DND-41 (cell line): Measurements from ENCODE around the gene KCNE5.

Source experiments
- ATAC-seq: fragments of 200-7000 bp; cut with Tn5 transposase; 3 replicates; pipeline ENCODE4 v1.9.1; 2021; ENCODE audit warnings: low read depth; ENCODE audit not compliant: insufficient read depth
- DNase-seq: peaks from one replicate; pipeline ENCODE4 v3.0.0-alpha.2; 2020
- H2AFZ ChIP-seq: 2 replicates; pipeline ENCODE4 v1.6.0; 2012; ENCODE audit warnings: low read depth, low read length
- H3K27ac ChIP-seq: 2 replicates; pipeline ENCODE4 v1.5.1; 2012; ENCODE audit warnings: low read length, inconsistent platforms
- H3K27me3 ChIP-seq: fragments of 200-600 bp; sonication (generic); 2 replicates; pipeline ENCODE4 v1.6.0; 2012; ENCODE audit warnings: low read length, mild to moderate bottlenecking, inconsistent platforms; ENCODE audit not compliant: insufficient read depth, poor library complexity
- H3K36me3 ChIP-seq: 2 replicates; pipeline ENCODE4 v1.5.1; 2012; ENCODE audit warnings: low read length, inconsistent platforms; ENCODE audit not compliant: insufficient read depth
- H3K4me1 ChIP-seq: 2 replicates; pipeline ENCODE4 v1.5.1; 2012; ENCODE audit warnings: mild to moderate bottlenecking, low read length; ENCODE audit not compliant: insufficient read depth
- H3K4me2 ChIP-seq: 2 replicates; pipeline ENCODE4 v1.6.0; 2012; ENCODE audit warnings: mild to moderate bottlenecking, moderate library complexity, low read length, inconsistent platforms; ENCODE audit not compliant: insufficient read depth
- H3K4me3 ChIP-seq, 2 experiments: fragments of 200-600 bp in 1 of 2; shearing (Covaris generic) in 1 of 2; 2 replicates each; pipeline ENCODE4 v1.5.1; 2012 to 2016; ENCODE audit warnings: inconsistent platforms in 2 of 2, low read length in 2 of 2, mild to moderate bottlenecking in 2 of 2, low read depth in 1 of 2, moderate library complexity in 1 of 2
- H3K79me2 ChIP-seq: 2 replicates; pipeline ENCODE4 v1.6.0; 2012; ENCODE audit warnings: low read length, inconsistent platforms; ENCODE audit not compliant: insufficient read depth
- H3K9ac ChIP-seq: 2 replicates; pipeline ENCODE4 v1.6.0; 2012; ENCODE audit warnings: low read depth, mild to moderate bottlenecking, inconsistent platforms, low read length, moderate library complexity
- H3K9me3 ChIP-seq: 2 replicates; pipeline ENCODE4 v1.5.1; 2012; ENCODE audit warnings: low read length, moderate library complexity, mild to moderate bottlenecking, inconsistent platforms; ENCODE audit not compliant: insufficient read depth, severe bottlenecking
- H4K20me1 ChIP-seq: 2 replicates; pipeline ENCODE4 v1.6.0; 2012; ENCODE audit warnings: low read length; ENCODE audit not compliant: insufficient read depth
- EZH2 ChIP-seq: IDR thresholded peaks from 3 replicates; pipeline ENCODE4 v1.6.1; 2012; ENCODE audit warnings: borderline replicate concordance, low read depth, mild to moderate bottlenecking, moderate library complexity, low read length, inconsistent platforms; ENCODE audit not compliant: severe bottlenecking
- TF ChIP-seq, protein P1 (sequence below): IDR thresholded peaks from 2 replicates; pipeline ENCODE4 v1.5.1; 2012; ENCODE audit warnings: borderline replicate concordance, low read length, moderate library complexity, mild to moderate bottlenecking; ENCODE audit not compliant: poor library complexity, severe bottlenecking; ENCODE audit errors: extremely low read depth

Gene KCNE5

DNA sequence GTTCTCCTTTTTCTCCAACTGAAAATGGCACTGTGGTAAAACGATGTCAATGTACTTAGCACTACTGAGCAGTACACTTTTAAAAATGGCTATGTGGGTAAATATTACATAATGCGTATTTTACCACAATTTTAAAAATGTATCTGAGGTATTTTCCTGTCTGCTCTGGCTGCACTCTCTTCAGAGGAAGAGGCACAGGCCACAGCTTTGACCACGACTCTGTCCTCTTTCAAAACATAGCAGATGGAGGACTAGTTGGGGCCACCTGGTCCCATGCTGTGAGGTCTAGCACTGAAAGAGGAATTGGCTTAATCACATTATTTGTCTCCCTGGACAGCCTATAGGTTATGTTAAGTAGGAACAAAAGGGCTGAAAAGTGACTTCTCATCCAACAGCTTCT, 5.2 kb downstream of the KCNE5 start:
- no peak for TF ChIP-seq EZH2
- TF ChIP-seq, protein P1, sequence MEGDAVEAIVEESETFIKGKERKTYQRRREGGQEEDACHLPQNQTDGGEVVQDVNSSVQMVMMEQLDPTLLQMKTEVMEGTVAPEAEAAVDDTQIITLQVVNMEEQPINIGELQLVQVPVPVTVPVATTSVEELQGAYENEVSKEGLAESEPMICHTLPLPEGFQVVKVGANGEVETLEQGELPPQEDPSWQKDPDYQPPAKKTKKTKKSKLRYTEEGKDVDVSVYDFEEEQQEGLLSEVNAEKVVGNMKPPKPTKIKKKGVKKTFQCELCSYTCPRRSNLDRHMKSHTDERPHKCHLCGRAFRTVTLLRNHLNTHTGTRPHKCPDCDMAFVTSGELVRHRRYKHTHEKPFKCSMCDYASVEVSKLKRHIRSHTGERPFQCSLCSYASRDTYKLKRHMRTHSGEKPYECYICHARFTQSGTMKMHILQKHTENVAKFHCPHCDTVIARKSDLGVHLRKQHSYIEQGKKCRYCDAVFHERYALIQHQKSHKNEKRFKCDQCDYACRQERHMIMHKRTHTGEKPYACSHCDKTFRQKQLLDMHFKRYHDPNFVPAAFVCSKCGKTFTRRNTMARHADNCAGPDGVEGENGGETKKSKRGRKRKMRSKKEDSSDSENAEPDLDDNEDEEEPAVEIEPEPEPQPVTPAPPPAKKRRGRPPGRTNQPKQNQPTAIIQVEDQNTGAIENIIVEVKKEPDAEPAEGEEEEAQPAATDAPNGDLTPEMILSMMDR, result no peak
- Histone ChIP-seq H4K20me1 (no peaks in the 10 kb centered on the region), H2AFZ (no peak overlapping the region), H3K9ac (no peak overlapping the region), H3K79me2 (no peaks in the 10 kb centered on the region), H3K27me3 (no peaks in the 10 kb centered on the region), H3K36me3 (no peaks in the 10 kb centered on the region), H3K4me3 (no peak overlapping the region), H3K9me3 (no peaks in the 10 kb centered on the region), H3K4me2 (no peak overlapping the region), H3K27ac (no peak overlapping the region), H3K4me1 (no peaks in the 10 kb centered on the region; the same call in 1 of the 2 replicates)
- ATAC-seq, result 0 out of 3 replicates have a peak, but pooled peaks have one; percentile 14
- DNase-seq, result peak; percentile 5

- DNase-seq, result no peak
- Histone ChIP-seq H3K9me3 (no peaks in the 10 kb centered on the region), H3K79me2 (no peaks in the 10 kb centered on the region), H3K36me3 (no peaks in the 10 kb centered on the region), H3K27ac (no peak overlapping the region), H2AFZ (no peak overlapping the region), H3K9ac (no peak overlapping the region), H3K4me2 (no peak overlapping the region), H4K20me1 (no peaks in the 10 kb centered on the region), H3K4me3 (no peak overlapping the region), H3K4me1 (no peaks in the 10 kb centered on the region; the same call in 1 of the 2 replicates), H3K27me3 (no peaks in the 10 kb centered on the region)
- ATAC-seq, result no peak
- TF ChIP-seq, protein P1, result no peak
- no peak for TF ChIP-seq EZH2
Measured at GRCh38 chrX:109614951-109615350, 10.0 kb downstream of the KCNE5 start.

GRCh38 chrX:109601486-109601885, 23.5 kb downstream of the KCNE5 start:
- no peak for ATAC-seq
- no peak overlapping the region for H3K4me2 ChIP-seq

More at GRCh38 chrX:109601486-109601885, 23.5 kb downstream of the KCNE5 start:
- no peaks in the 10 kb centered on the region for H3K27me3 ChIP-seq
- no peak overlapping the region for H3K4me3 ChIP-seq
- no peak for TF ChIP-seq EZH2
- TF ChIP-seq, protein P1, result no peak
- DNase-seq, result no peak
- H3K4me1 ChIP-seq, result no peaks in the 10 kb centered on the region
- H3K27ac ChIP-seq, result no peak overlapping the region
- H2AFZ ChIP-seq, result no peak overlapping the region
- H3K9me3 ChIP-seq, result no peaks in the 10 kb centered on the region
- H3K36me3 ChIP-seq, result no peaks in the 10 kb centered on the region
- H3K9ac ChIP-seq, result no peak overlapping the region
- no peaks in the 10 kb centered on the region for H3K79me2 ChIP-seq
- no peaks in the 10 kb centered on the region for H4K20me1 ChIP-seq
